OCI-LY7 (cell line): ENCODE results near the gene GPC3. TPM values are rescaled to one million over a fixed set of nuclear protein-coding genes. Genes with fewer than 3 reads are reported as not detected.

Source experiments
- BruUV-seq: library from RNA; stranded (reverse); fragments of 400-500 nt; replicated peaks from 2 replicates; lab custom pipeline; 2021; lab: Mats Ljungman, UMichigan
- CTCF ChIA-PET: fragments of 300-600 bp; sonication (Branson Sonifier 250); formaldehyde crosslinking; loops from one replicate; lab custom pipeline; 2022; ENCODE audit warnings: antibody characterized with exemption; ENCODE audit not compliant: unreplicated experiment; lab: Charles Lee
- POLR2A ChIA-PET: fragments of 300-600 bp; sonication (Branson Sonifier 250); formaldehyde crosslinking; loops from one replicate; lab custom pipeline; 2022; ENCODE audit warnings: antibody characterized with exemption; lab: Charles Lee
- DNase-seq: peaks from one replicate; pipeline ENCODE4 v3.0.0-alpha.2; 2015; ENCODE audit warnings: low spot score
- H2AFZ ChIP-seq: fragments of 200-600 bp; sonication (generic), shearing (Covaris generic); 2 replicates; pipeline ENCODE4 v1.6.1; 2014; ENCODE audit warnings: mild to moderate bottlenecking, antibody characterized with exemption, low read length, moderate library complexity
- H3K27ac ChIP-seq: fragments of 200-600 bp; sonication (generic); 2 replicates; pipeline ENCODE4 v1.5.1; 2014; ENCODE audit warnings: mixed run types, low read depth, mild to moderate bottlenecking, moderate library complexity, low read length, inconsistent platforms; ENCODE audit not compliant: poor library complexity, severe bottlenecking
- H3K36me3 ChIP-seq: fragments of 200-600 bp; sonication (generic); 2 replicates; pipeline ENCODE4 v1.6.1; 2014; ENCODE audit warnings: mild to moderate bottlenecking, antibody characterized with exemption, low read length, moderate library complexity, mixed read lengths; ENCODE audit not compliant: insufficient read depth
- H3K4me1 ChIP-seq: fragments of 200-600 bp; sonication (generic); 2 replicates; pipeline ENCODE4 v1.5.1; 2014; ENCODE audit warnings: mild to moderate bottlenecking, low read length; ENCODE audit not compliant: insufficient read depth, poor library complexity, severe bottlenecking
- H3K4me2 ChIP-seq: fragments of 200-600 bp; sonication (generic); 2 replicates; pipeline ENCODE4 v1.6.1; 2014; ENCODE audit warnings: mild to moderate bottlenecking, low read length
- H3K4me3 ChIP-seq: fragments of 200-600 bp; sonication (generic); 2 replicates; pipeline ENCODE4 v1.5.1; 2014; ENCODE audit warnings: mild to moderate bottlenecking, low read depth, low read length; ENCODE audit not compliant: poor library complexity, severe bottlenecking
- H3K79me2 ChIP-seq: fragments of 200-600 bp; sonication (generic); 2 replicates; pipeline ENCODE4 v1.6.1; 2016; ENCODE audit warnings: low read depth, mild to moderate bottlenecking, low read length, moderate library complexity, mixed read lengths; ENCODE audit not compliant: insufficient read depth
- H3K9me2 ChIP-seq: fragments of 200-600 bp; sonication (generic); 2 replicates; pipeline ENCODE4 v1.6.1; 2016; ENCODE audit warnings: mild to moderate bottlenecking, low read length, mixed read lengths; ENCODE audit not compliant: insufficient read depth
- H3K9me3 ChIP-seq: fragments of 200-600 bp; sonication (generic); 2 replicates; pipeline ENCODE4 v1.6.1; 2014; ENCODE audit warnings: mild to moderate bottlenecking, mixed run types, low read length, mixed read lengths
- H4K20me1 ChIP-seq: fragments of 200-600 bp; sonication (generic); 2 replicates; pipeline ENCODE4 v1.6.1; 2014; ENCODE audit warnings: mild to moderate bottlenecking, antibody characterized with exemption, low read length, moderate library complexity, mixed read lengths; ENCODE audit not compliant: insufficient read depth
- CTCF ChIP-seq: fragments of 200-600 bp; sonication (generic); conservative IDR thresholded peaks from 2 replicates; pipeline ENCODE4 v1.5.1; 2014; ENCODE audit warnings: mild to moderate bottlenecking, antibody characterized with exemption, low read length, moderate library complexity, mixed read lengths
- EZH2phosphoT487 ChIP-seq: fragments of 200-600 bp; sonication (generic); IDR thresholded peaks from 2 replicates; pipeline ENCODE4 v1.6.1; 2018; ENCODE audit warnings: low read depth, borderline replicate concordance, mild to moderate bottlenecking, mixed run types, antibody characterized with exemption, low read length, moderate library complexity, mixed read lengths
- intact Hi-C: fragments of 100-400 bp; cut with micrococcal nuclease; formaldehyde crosslinking; loops from one replicate; pipeline ENCODE4 v1.10.0; 2022; ENCODE audit not compliant: unreplicated experiment
- total RNA-seq, 2 experiments: library from RNA; depleted of rRNA in 1 of 2; stranded (reverse); fragments of >200 nt in 1 of 2; shearing (Covaris generic) in 1 of 2; gene quantifications; 2 replicates each; pipeline ENCODE4 v1.2.3, GENCODE V29; 2014 to 2022

The GPC3 gene
- total RNA-seq, 2 experiments from 2014 or later, result not detected

- no peak overlapping the region for H3K4me2 ChIP-seq
- intact Hi-C loops, result no loop called here
- no peak for DNase-seq
- no peaks in the 10 kb centered on the region for H3K9me3 ChIP-seq
- no peaks in the 10 kb centered on the region for H3K9me2 ChIP-seq
- no peaks in the 10 kb centered on the region for H3K79me2 ChIP-seq
- TF ChIP-seq CTCF (no peak), EZH2phosphoT487 (no peak)
- POLR2A ChIA-PET, result no interaction called here
- H3K4me1 ChIP-seq, result no peaks in the 10 kb centered on the region
- H3K4me3 ChIP-seq, result no peak overlapping the region
- H2AFZ ChIP-seq, result no peak overlapping the region
- H4K20me1 ChIP-seq, result no peaks in the 10 kb centered on the region
- BruUV-seq, result no TSS peak
- CTCF ChIA-PET, result no interaction called here
- H3K27ac ChIP-seq, result no peak overlapping the region
- H3K36me3 ChIP-seq, result no peaks in the 10 kb centered on the region
These were observed 3.5 kb downstream of the GPC3 start for GRCh38 chrX:133981924-133982323.

GRCh38 chrX:133980832-133981588, 4.4 kb downstream of the GPC3 start:
- no peak overlapping the region for H3K4me2 ChIP-seq

More at GRCh38 chrX:133980832-133981588, 4.4 kb downstream of the GPC3 start:
- H3K27ac ChIP-seq, result no peak overlapping the region
- no TSS peak for BruUV-seq
- H4K20me1 ChIP-seq, result no peaks in the 10 kb centered on the region
- H2AFZ ChIP-seq, result no peak overlapping the region
- CTCF ChIA-PET, result no interaction called here
- no peaks in the 10 kb centered on the region for H3K9me3 ChIP-seq
- POLR2A ChIA-PET, result no interaction called here
- H3K79me2 ChIP-seq, result no peaks in the 10 kb centered on the region
- intact Hi-C loops, result no loop called here
- no peaks in the 10 kb centered on the region for H3K36me3 ChIP-seq
- H3K9me2 ChIP-seq, result no peaks in the 10 kb centered on the region
- no peaks in the 10 kb centered on the region for H3K4me1 ChIP-seq
- no peak for TF ChIP-seq CTCF
- TF ChIP-seq EZH2phosphoT487, result no peak
- no peak for DNase-seq
- no peak overlapping the region for H3K4me3 ChIP-seq
